Duodenal mucosa (tissue), 2 donors: ENCODE measurements around the gene TOP2B.

ENCODE experiments used
- H3K27ac ChIP-seq: one replicate; pipeline ENCODE4 v1.7.0; 2013; ENCODE audit warnings: low read depth, low read length
- H3K27me3 ChIP-seq, 2 donors: one replicate each; pipeline ENCODE4 v1.7.0; 2013; ENCODE audit warnings: low read length in 2 of 2, control low read depth in 1 of 2; ENCODE audit not compliant: insufficient read depth in 2 of 2, control insufficient read depth in 1 of 2
- H3K36me3 ChIP-seq, 2 donors: one replicate each; pipeline ENCODE4 v1.7.0; 2013; ENCODE audit warnings: low read length in 2 of 2, control low read depth in 1 of 2; ENCODE audit not compliant: insufficient read depth in 2 of 2, control insufficient read depth in 1 of 2
- H3K4me1 ChIP-seq, 2 donors: one replicate each; pipeline ENCODE4 v1.7.0; 2013; ENCODE audit warnings: low read length in 2 of 2, control low read depth in 1 of 2; ENCODE audit not compliant: insufficient read depth in 2 of 2, control insufficient read depth in 1 of 2
- H3K4me3 ChIP-seq, 2 donors: one replicate each; pipeline ENCODE4 v1.7.0; 2013; ENCODE audit warnings: low read length in 2 of 2, low read depth in 1 of 2
- H3K9ac ChIP-seq, 2 donors: one replicate each; pipeline ENCODE4 v1.7.0; 2013; ENCODE audit warnings: low read length in 2 of 2, low read depth in 1 of 2
- H3K9me3 ChIP-seq, 2 donors: one replicate each; pipeline ENCODE4 v1.7.0; 2013; ENCODE audit warnings: low read length in 2 of 2, control low read depth in 1 of 2; ENCODE audit not compliant: control insufficient read depth in 1 of 2

Gene TOP2B

DNA sequence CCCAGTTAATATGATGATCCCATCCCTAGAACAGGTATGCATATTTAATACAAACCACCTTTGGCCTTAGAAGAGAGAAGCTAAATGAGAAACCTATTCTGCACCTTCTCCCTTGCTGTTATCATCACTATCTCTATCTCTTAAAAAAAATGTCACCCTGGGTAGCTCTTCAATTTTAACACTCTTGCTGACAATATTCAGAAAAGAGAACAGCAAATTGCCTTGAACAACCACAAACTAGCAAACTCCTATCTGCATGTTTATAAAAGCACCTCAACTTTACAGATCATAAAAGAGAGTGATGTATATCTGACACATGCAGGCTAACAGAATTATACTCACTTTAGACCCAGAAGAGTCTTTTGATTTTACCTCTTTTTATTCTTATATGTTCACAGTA is 7.4 kb downstream of the TOP2B start:
- peaks cover 14 to 44% of the 10 kb centered on the region in 2 donors for H3K4me1 ChIP-seq
- H3K27ac ChIP-seq, result no peak overlapping the region
- H3K36me3 ChIP-seq, result no peaks in the 10 kb centered on the region
- no peak overlapping the region for H3K9ac ChIP-seq
- no peaks in the 10 kb centered on the region for H3K9me3 ChIP-seq
- H3K27me3 ChIP-seq, result no peaks in the 10 kb centered on the region
- no peak overlapping the region for H3K4me3 ChIP-seq

DNA sequence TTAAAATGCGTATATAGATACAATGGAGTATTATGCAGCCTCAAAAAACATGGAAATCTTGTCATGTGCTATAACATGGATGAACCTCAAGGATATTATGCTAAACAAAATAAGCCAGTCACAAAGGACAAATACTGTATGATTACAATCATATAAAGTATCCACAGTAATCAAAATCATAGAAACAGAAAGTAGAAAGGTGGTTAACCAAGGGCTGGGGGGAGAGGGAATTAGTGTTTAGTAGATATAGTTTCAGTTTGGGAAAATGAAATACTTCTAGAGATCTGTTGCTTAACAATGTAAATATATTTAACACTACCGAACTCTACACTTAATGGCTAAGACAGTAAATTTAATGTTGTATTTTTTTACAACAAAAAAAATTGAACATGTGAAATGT is 9.0 kb downstream of the TOP2B start:
- H3K9me3 ChIP-seq, result no peaks in the 10 kb centered on the region
- H3K4me3 ChIP-seq, result no peak overlapping the region
- H3K27ac ChIP-seq, result no peak overlapping the region
- H3K9ac ChIP-seq, result no peak overlapping the region
- H3K27me3 ChIP-seq, result no peaks in the 10 kb centered on the region
- H3K4me1 ChIP-seq, result peaks cover 4 to 35% of the 10 kb centered on the region in 2 donors
- no peaks in the 10 kb centered on the region for H3K36me3 ChIP-seq

DNA sequence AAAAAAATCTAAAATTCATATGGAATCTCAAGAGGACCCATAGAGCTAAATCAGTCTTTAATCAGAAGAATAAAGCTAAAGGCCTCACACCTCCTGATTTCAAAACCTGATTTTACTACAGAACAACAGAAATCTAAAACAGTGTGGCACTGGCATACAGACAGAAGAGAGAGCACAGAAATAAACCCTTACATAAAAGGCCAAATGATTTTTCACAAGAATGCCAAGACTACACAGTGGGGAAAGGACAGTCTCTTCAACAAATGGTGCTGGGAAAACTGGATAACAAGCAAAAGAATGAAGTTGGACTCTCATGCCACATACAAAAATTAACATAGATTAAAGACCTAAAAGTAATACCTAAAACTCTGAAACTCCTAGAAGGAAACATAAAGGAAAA is 10.1 kb downstream of the TOP2B start:
- no peak overlapping the region for H3K27ac ChIP-seq
- H3K36me3 ChIP-seq, result no peaks in the 10 kb centered on the region
- H3K9ac ChIP-seq, result no peak overlapping the region
- H3K4me1 ChIP-seq, result peaks cover 4 to 26% of the 10 kb centered on the region in 2 donors
- no peak overlapping the region for H3K4me3 ChIP-seq
- peaks cover 0 to 3% of the 10 kb centered on the region in 2 donors for H3K9me3 ChIP-seq
- no peaks in the 10 kb centered on the region for H3K27me3 ChIP-seq

DNA sequence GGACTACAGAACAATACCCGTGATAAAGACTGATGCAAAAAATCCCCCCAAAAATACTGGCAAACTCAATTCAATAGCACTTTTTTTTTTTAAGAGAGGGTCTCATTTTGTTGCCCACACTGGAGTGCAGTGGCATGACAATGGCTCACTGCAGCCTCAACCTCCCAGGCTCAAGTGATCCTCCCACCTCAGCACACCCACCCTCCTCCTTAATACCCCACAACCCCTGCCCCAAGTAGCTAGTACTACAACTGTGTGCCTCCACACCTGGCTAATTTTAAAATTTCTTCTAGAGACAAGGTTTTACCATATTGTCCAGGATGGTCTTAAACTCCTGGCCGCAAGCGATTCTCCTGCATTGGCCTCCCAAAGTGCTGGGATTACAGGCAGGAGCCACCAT is 11.4 kb downstream of the TOP2B start:
- Histone ChIP-seq H3K36me3 (no peaks in the 10 kb centered on the region), H3K27me3 (no peaks in the 10 kb centered on the region), H3K9me3 (peaks cover 0 to 3% of the 10 kb centered on the region in 2 donors), H3K9ac (no peak overlapping the region), H3K4me1 (peaks cover 0 to 16% of the 10 kb centered on the region in 2 donors), H3K4me3 (no peak overlapping the region), H3K27ac (no peak overlapping the region)

DNA sequence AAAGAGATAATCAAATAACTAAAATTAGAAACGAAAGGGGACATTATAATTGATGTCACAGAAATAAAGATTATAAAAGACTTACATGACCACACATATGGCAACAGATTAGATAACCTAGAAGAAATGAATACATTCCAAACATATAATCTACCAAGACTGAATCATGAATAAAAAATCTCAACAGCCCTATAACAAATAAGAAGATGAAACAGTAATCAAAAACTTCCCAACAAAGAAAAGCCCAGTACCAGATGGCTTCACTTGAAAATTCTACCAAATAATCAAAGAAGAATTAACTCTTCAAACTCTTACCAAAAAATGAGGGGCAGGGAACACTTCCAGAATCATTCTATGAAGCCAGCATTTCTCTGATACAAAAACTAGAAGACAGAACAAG is 11.8 kb downstream of the TOP2B start:
- Histone ChIP-seq H3K9me3 (peaks cover 0 to 3% of the 10 kb centered on the region in 2 donors), H3K27ac (no peak overlapping the region), H3K4me3 (no peak overlapping the region), H3K4me1 (peaks cover 0 to 16% of the 10 kb centered on the region in 2 donors), H3K36me3 (no peaks in the 10 kb centered on the region), H3K27me3 (no peaks in the 10 kb centered on the region), H3K9ac (no peak overlapping the region)

DNA sequence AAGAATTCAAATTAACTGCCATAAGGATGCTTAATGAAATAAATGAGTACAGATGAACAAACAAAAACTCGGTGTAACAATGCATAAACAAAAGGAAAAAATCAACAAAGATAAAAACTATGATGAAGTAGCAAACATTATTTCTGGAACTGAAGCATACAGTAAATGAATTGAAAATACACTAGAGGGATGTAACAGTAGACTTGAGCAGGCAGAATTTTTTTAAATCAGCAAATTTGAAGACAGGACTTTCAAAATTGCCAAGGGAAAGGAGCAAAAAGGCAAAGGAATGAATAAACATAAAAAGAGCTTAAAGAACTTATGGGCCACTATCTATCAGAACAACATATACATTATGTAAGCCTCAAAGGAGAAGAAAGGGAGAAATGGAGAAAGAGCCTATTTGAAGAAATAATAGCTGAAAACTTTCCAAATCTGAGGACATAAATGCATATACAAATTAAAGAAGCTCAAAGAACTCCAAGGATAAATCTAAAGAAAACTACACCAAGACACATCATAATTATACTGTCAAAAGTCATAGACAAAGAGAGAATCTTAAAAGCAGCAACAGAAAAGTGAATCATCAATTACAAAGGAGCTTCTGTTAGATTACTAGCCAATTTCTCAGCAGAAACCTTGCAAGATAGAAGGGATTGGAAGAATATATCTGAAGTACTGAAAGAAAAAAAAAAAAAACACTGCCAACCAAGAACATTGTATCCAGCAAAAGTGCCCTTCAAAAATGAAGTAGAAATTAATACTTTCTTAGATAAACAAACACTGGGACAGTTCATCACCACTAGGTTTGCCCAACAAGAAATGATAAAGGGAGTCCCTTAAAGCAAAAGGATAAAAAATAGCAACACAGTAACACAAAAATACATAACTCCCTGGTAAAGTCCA is 15.5 kb downstream of the TOP2B start:
- H3K36me3 ChIP-seq, result peaks cover 0 to 2% of the 10 kb centered on the region in 2 donors
- no peak overlapping the region for H3K9ac ChIP-seq
- H3K27ac ChIP-seq, result no peak overlapping the region
- H3K4me1 ChIP-seq, result peaks cover 0 to 12% of the 10 kb centered on the region in 2 donors
- H3K9me3 ChIP-seq, result peaks cover 0 to 3% of the 10 kb centered on the region in 2 donors
- H3K4me3 ChIP-seq, result no peak overlapping the region
- H3K27me3 ChIP-seq, result no peaks in the 10 kb centered on the region

DNA sequence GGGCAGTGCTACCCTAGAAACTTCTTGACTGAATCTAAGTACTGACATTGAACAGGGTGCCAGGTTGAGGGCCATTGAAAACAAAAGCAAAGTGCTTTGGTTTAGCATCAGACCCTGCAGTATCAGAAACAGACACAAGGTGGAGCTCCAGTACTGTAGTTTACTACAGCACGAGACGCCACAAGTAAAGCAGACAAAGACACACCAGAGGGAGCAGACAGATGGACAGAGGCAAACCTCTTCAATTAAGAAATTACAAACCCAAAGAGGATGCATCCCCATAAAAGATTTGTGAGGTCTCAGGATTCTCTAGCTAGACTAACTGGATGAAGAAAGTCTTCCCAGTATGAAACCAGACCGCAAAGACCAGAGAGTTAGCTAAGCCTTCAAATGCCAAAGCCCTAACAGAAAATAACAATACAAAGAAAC is 16.6 kb downstream of the TOP2B start:
- Histone ChIP-seq H3K27ac (no peak overlapping the region), H3K4me1 (peaks cover 0 to 12% of the 10 kb centered on the region in 2 donors), H3K9me3 (peaks cover 0 to 3% of the 10 kb centered on the region in 2 donors), H3K36me3 (peaks cover 0 to 7% of the 10 kb centered on the region in 2 donors), H3K27me3 (no peaks in the 10 kb centered on the region), H3K4me3 (no peak overlapping the region), H3K9ac (peak overlapping the region in 1 of 2 donors; percentile 4)

DNA sequence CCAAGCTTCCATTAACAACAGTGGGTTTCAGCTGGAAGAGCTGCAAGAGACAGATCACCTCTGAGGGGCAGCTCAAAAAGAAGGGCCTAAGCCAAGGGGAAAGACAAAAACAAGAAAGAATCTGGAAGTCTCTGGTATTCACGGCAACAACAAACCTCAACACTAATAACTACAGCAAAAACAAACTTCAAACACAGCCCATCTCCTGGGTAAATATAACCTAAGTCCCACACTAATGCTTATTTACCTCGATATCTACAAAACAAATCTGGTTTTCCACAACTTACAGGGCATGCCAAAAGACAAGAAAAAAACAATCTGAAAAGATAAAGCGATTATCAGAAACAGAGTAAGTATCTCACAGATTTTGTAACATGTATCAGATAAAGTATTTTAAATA is 29.7 kb downstream of the TOP2B start:
- no peaks in the 10 kb centered on the region for H3K27me3 ChIP-seq
- no peaks in the 10 kb centered on the region for H3K4me1 ChIP-seq
- peaks cover 19 to 46% of the 10 kb centered on the region in 2 donors for H3K36me3 ChIP-seq
- no peak overlapping the region for H3K4me3 ChIP-seq
- no peak overlapping the region for H3K27ac ChIP-seq
- H3K9me3 ChIP-seq, result no peaks in the 10 kb centered on the region
- H3K9ac ChIP-seq, result no peak overlapping the region

DNA sequence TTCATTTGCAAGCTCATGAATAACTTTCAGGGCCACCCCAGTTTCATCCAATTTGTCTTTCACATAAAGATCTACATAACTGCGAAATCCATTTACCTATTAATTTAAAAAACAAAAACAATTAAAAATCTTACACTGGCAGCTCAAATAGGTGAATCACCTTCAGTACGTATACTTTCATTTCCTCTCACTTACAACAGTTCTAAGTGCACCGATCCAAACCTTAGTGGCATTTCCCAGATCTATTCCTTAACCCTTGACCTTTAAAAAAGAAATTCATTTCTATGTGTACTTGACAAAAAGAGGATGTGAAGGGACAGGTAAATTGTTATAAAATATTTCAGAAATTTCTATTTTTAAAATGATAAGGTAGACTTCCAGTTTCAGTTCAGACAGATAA is 30.8 kb downstream of the TOP2B start:
- Histone ChIP-seq H3K27me3 (no peaks in the 10 kb centered on the region), H3K9me3 (no peaks in the 10 kb centered on the region), H3K27ac (no peak overlapping the region), H3K4me3 (no peak overlapping the region), H3K36me3 (peaks cover 24 to 52% of the 10 kb centered on the region in 2 donors), H3K4me1 (no peaks in the 10 kb centered on the region), H3K9ac (no peak overlapping the region)

DNA sequence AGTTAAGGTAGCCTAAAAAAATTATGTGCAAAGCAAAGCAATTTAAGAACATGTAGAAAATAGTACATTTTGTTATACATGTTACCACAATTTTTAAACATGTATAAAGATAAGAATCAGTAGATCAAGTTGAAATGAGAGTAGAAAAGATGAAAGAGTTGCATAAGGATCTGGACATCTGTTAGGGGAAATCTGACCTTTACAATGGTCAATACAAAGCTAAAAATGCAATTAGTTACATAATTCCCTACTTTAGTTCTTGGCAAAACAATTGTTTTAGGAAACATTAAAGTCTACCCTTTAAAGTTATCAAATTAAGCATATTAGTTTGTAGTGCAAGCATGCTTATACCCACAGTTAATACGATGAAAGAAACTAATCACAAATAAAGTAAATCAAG is 32.7 kb downstream of the TOP2B start:
- H3K4me3 ChIP-seq, result no peak overlapping the region
- H3K27ac ChIP-seq, result no peak overlapping the region
- peaks cover 25 to 61% of the 10 kb centered on the region in 2 donors for H3K36me3 ChIP-seq
- H3K27me3 ChIP-seq, result no peaks in the 10 kb centered on the region
- H3K4me1 ChIP-seq, result no peaks in the 10 kb centered on the region
- H3K9me3 ChIP-seq, result no peaks in the 10 kb centered on the region
- H3K9ac ChIP-seq, result no peak overlapping the region
